ENCODE data around the gene MAGEA9.
"Not testable (repeated sequence)": the region's sequence is repeated elsewhere in the genome, so short reads cannot be mapped to it uniquely, and the experiment has no call there.

DNA sequence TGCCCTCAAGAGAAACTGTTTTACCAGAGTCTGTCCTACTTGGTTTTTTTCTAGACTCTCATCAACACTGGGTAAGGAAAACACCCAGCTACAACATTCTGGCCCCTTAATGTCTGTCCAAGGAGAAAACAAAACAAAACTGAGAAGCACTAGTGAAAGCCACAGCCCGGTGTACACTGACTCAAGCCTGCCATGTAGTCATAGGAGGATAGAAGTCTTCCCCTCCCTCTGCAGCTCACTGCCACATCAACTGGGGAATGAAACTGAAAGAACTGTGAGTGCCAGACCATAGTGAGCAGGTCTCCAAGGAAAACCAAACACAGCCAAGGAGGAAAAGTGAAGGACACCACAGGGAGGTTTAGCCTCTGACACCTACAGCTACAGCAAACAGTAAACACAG is 13.8 kb downstream of the MAGEA9 start:
- TF ChIP-seq, protein P1, sequence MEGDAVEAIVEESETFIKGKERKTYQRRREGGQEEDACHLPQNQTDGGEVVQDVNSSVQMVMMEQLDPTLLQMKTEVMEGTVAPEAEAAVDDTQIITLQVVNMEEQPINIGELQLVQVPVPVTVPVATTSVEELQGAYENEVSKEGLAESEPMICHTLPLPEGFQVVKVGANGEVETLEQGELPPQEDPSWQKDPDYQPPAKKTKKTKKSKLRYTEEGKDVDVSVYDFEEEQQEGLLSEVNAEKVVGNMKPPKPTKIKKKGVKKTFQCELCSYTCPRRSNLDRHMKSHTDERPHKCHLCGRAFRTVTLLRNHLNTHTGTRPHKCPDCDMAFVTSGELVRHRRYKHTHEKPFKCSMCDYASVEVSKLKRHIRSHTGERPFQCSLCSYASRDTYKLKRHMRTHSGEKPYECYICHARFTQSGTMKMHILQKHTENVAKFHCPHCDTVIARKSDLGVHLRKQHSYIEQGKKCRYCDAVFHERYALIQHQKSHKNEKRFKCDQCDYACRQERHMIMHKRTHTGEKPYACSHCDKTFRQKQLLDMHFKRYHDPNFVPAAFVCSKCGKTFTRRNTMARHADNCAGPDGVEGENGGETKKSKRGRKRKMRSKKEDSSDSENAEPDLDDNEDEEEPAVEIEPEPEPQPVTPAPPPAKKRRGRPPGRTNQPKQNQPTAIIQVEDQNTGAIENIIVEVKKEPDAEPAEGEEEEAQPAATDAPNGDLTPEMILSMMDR (IDR thresholded peaks at IDR 0.05): not testable (repeated sequence)
- TF ChIP-seq EZH2 (IDR thresholded peaks at IDR 0.05; ENCODE audit: borderline replicate concordance, insufficient read depth, low read depth, low read length, poor library complexity, severe bottlenecking): not testable (repeated sequence)

All from B cell (primary cell).